GM19324 (cell line): ENCODE data around the gene KLHL30.

Source experiments
- ATAC-seq: cut with Tn5 transposase; IDR thresholded peaks from one replicate; pipeline ENCODE4 v1.9.1; 2021; ENCODE audit warnings: mild to moderate bottlenecking, moderate library complexity; ENCODE audit not compliant: unreplicated experiment, low FRiP score

KLHL30 gene

DNA sequence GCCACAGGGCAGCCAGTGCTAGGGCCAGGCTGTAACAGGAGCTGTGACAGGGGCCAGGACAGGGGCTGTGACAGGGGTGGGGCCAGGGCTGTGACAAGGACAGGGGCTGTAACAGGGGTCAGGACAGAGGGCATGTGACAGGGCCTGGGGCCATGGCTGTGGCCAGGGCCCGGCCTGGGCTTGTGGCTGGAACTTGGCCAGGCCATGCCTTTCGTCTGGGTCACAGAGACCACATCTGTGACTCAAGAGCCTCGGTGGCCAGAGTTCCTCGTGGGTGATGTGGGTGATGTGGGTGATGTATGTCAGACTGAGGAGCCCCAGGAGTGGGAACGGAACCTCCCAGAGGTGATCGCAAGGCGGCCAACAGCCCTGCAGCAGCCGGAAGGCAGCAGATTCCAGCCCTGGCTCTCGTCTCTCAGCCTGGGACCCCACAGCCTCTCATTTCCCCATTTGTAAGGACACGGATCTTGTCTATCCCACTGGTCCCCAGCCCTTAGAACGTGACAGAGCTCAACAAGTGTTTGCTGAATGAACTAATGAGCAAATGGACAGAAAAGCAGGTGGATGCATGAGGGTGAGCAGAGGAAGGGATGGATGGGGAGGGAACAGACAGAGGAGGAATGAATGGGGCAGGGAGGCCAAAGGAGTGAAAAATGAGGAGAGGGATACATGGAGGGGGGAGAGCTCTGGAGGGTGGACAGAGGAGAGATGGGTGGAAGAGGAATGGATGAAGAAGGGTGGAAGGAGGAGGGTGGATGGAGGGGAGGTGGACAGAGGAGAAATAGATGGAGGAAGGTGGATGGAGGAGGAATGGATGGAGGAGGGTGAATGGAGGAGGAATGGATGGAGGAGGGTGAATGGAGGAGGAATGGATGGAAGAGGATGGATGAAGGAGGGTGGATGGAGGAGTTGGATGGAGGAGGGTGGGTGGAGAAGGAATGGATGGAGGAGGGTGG is 21.0 kb upstream of the KLHL30 start:
- no peak for ATAC-seq

DNA sequence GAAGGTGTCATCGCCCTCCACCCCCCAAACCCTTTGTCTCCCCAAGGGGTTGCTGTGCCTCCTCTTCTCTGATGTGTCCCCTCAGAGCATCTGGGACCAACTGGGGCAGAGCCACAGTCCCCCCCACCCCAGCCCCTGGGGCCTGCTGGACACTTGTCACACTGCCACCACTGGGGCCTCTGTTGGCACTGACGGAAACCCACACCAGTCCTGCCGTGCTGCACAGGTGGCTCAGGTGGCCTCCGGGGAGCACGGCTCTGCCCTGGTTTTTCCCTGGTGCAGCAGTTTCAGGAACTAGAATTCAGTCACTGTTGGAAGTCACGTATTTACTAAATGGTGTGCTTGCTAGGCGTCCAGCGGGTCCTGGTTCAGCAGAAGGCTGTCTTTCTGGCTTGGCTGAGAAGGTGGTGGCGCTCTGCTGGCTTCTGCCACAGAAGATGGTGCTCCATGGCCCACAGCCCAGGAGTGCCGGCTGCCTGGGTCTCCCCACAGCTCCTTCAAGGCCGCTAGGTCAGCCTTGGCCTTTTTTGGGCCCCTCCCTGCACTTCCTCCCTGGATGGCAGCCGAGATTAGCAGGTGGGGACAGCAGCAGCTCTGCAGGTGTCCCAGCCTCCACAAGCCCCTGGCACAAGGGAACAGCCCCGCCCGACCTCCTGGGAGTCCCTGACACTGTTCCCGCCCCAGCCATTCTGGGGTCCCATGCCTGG is 18.6 kb upstream of the KLHL30 start:
- no peak for ATAC-seq

DNA sequence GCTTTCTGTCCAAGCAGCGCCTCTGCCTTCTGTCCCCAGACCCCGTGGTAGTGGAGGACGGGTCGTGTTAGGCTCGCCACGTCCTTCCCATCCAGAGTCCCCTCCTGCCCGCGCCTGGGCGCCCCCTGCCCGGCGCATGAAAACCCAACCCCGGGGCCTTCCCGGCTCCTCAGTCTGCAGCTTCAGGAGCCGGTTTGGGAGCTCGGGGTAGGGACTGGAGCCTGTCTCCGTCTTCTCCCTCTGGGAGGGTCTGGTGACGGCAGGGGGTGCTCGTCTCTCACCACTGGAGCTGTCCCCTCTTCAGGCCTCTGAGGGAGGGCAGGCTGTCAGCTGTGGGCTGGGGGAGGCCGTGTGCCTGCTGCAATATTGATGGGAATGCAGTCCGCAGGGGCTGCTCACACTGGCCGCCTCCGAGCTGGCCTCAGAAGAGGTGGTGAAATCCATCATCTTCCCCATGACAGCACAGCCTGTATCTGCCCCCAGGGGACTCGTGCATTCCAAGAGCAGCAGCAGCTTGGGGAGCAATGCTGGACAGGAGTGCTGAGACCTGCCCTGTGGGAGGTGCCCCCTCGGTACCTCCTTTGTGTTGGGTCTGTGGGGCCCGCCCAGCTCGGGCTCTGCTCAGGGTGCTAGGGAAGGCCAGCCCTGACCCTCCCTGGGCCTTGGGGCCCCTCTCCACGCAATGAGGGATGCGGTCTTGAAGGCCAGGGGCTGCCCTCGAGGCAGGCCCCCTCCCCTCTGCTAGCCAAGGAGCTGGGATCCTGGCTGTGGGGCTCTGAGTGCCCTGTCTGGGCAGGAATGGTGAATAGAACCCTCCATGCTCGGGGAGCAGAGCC is 17.8 kb upstream of the KLHL30 start:
- no peak for ATAC-seq

DNA sequence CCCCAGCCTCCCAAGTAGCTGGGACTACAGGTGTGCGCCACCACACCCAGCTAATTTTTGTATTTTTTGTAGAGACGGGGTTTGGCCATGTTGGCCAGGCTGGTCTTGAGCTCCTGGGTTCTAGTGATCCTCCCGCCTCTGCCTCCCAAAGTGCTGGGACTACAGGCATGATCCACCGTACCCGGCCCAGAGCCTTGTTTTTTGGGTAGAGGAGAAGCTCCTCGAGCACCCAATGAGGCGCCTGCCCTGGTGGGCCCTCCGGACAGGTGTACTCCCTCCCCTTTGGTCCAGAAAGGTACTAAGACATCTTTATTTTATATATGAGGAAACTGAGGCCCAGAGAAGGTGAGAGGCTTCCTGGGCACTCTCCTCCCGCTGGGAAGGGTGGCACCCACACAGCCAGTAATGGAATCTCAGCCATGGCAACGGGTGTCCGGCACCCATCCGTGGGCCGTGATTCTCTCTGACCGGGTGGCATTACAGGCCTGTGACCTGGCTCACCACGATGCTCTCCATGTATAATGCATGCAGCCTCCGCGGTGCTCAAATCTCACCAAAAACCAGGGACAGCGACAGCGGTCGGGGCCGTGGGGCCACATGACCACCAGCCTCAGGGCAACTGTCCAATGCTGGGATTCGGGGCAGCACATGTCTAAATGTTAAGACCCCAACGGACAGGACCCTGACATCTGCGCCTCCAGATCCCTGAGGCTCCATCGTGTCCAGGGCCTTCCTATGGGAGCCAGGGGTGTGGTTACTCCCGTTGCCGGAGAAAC is 16.8 kb upstream of the KLHL30 start:
- no peak for ATAC-seq

DNA sequence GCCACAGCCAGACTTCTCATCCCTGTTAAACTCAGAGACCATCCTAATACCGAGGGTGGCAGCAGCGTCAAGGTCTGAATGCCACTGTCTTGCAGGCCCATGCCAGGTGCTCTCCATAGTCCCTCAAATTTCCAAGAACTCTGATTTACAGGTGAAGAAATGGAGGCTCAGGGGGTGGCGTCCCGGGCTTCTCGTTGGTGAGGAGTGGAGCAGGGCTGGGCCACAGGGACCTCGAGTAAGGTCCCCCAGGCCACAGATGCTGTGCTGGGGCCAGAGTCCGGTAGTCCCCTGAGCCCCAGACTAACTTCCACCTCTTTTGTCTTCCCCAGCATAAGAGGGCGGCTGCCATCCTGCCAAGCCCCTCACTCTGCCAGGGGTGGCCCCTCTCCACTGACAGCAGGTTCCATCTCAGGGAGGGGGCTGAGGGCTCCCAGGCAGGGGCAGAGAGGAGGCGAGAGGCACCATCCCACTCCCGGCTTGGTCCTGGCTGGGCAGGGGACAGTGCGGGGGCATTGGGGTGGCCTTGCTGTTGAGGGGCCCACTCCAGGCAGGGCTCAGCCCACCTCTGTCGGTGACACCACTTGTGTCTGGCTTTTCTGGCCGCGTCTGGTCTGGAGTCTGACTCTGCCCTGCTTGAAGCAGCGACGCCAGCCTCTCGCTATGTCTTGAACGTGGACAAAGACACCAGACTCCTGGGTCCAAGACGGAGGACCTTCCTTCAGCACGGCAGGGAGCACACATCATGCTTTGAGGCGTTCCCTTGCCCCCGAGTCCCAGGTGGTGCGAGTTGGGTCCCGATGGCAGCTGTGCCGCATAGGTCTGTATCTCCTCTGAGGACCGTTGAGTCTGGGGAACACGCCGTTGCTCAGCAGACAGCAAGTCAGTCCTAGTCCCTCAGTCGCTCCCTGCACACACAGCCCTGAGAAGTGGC is 15.9 kb upstream of the KLHL30 start:
- no peak for ATAC-seq

- ATAC-seq = no peak
Measured at GRCh38 chr2:238123218-238123971, 15.1 kb upstream of the KLHL30 start.

DNA sequence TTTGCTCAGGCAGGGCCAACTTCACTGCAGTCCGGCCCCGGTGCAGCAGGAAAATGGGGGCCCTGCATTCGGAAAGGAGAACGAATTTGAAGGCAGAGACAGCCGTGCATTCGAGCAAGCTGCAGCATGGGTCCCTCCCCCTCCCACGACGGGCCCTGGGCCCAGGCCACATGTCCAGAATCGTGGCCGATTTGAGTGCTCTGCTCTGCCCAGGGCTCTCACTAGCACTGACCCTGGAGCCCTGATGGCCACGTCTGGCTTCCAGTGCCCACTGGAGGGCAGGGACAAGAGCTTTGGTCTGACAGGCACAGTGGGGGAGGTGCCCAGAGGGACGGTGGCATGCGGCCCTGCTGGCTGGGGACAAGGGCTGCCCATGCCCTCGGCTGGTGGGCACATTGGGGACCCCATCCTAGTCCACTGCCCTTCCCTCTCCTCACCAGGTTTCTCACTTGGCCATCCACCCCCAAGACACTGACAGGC is 14.4 kb upstream of the KLHL30 start:
- ATAC-seq = no peak

DNA sequence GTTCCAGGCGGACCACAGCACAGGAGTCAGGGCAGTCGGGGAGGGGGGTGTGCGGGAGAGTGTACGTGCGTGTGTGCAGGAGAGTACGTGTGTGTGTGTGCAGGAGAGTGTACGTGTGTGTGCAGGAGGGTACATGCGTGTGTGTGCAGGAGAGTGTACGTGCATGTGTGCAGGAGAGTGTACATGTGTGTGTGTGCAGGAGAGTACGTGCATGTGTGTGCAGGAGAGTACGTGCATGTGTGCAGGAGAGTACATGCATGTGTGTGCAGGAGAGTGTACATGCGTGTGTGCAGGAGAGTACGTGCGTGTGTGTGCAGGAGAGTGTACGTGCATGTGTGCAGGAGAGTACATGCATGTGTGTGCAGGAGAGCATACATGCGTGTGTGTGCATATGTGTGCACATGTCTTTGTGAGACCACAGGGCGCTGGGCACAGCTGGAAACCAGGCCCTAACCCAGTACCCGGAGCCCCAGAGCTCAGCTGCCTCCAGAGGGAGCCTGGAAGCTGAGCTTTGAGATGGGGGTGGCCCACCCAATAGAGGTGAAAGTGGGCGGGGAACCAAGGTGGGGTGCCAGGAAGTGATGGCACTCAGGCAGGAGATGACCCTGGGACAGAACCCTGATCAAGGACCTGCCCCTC is 13.9 kb upstream of the KLHL30 start:
- no peak for ATAC-seq

DNA sequence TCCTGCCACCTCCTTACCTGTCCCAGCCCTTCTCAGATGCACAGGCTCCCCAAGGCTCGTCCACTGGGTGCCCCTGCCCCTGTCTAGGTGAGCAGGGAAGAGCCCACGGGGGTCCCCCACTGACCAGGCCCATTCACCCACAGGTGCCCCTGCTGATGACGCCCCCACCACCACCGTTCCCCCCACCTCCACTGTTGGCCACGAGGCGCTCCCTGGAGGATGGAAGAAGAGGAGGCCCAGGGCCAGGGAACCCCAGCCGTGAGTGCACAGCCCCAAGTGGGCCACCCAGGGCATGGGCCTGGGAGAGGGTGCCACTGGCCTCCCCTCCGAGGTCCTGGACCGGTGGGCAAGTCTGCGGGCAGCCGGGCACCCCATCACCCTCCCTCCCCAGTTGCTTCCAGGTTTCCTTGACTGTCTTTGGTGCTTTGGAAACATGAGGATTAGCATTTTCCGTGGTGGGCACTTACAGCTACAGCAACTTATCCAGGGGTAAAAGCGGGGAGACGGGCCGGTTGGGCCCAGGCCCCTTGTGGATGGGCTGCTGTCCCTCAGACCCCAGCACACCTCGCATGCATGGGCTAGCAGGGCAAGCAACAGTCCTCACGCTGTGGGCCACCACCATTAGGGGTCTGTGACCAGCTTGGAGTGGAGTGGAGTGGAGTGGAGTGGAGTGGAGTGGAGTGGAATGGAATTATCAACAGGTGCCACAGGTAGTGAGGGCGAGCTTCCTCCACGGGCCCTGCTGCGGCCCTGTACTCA is 13.2 kb upstream of the KLHL30 start:
- ATAC-seq = no peak

DNA sequence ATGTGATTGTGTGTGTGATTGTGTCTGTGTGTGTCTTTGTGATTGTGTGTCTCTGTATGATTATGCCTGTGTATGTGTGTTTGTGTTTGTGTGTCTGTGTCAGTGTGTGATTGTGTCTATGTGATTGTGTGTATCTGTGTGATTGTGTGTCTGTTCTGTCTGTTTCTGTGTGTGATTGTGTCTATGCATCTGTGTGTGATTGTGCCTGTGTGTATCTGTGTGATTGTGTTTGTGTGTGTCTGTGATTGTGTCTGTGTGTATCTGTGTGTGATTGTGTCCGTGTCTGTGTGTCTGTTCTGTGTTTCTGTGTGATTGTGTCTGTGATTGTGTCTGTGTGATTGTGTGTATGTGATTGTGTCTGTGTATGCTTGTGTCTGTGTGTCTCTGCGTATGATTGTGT is 12.1 kb upstream of the KLHL30 start:
- no peak for ATAC-seq

GRCh38 chr2:238126775-238127164 is 11.7 kb upstream of the KLHL30 start:
- no peak for ATAC-seq

- no peak for ATAC-seq
Measured at GRCh38 chr2:238127165-238128060, 11.1 kb upstream of the KLHL30 start.

DNA sequence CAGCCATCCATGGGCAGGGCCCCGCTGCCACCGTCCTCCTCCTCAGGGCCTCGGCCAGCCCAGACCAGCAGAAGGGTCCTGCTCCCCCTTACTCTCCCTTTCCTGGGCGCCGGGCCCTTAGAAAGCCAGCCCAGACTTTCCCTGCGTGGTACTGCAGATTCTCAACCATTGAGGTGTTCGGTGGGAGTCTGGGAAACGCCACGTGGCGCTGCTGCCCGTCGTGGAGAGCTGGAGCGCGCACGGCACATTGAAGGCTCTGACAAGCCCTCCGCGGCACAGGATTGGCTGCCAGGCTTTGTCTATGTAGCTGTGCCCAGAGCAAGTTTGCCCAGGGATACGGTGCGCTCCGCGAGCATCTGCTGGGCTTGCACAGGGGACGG is 10.4 kb upstream of the KLHL30 start:
- ATAC-seq = no peak

DNA sequence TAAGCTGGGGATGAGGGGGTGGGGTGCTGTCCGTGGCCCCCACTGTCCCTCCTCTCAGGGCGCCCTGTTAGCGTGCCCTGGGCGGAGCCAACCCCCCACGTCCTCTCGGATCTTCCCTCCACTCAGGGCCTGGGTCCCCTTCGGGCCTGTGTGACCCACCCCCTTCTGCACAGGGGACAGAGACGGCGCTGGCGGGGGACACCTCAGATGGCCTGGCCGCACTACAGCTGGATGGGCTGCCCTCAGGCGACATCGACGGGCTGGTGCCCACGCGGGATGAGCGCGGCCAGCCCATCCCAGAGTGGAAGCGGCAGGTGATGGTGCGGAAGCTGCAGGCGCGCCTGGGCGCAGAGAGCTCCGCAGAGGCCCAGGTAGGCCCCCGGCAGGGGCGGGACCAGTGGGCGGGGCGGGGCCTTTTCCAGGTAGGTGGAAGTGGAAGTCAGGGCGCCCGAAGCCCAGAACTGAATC is 9.9 kb upstream of the KLHL30 start:
- ATAC-seq = no peak

GRCh38 chr2:238129166-238130010 is 9.1 kb upstream of the KLHL30 start:
- ATAC-seq = no peak
